C4-2B (cell line): ENCODE data around the gene C1RL.

Source experiments
- H3K27ac ChIP-seq: fragments of 450-650 bp; 2 replicates; pipeline ENCODE4 v1.5.1; 2017
- ZFX ChIP-seq: fragments of 450-650 bp; IDR thresholded peaks from 2 replicates; pipeline ENCODE4 v1.6.1; 2017
- TF ChIP-seq, protein P1 (sequence below): fragments of 450-650 bp; conservative IDR thresholded peaks from 2 replicates; pipeline ENCODE4 v1.5.1; 2017; ENCODE audit warnings: mild to moderate bottlenecking

The C1RL gene, protein sequence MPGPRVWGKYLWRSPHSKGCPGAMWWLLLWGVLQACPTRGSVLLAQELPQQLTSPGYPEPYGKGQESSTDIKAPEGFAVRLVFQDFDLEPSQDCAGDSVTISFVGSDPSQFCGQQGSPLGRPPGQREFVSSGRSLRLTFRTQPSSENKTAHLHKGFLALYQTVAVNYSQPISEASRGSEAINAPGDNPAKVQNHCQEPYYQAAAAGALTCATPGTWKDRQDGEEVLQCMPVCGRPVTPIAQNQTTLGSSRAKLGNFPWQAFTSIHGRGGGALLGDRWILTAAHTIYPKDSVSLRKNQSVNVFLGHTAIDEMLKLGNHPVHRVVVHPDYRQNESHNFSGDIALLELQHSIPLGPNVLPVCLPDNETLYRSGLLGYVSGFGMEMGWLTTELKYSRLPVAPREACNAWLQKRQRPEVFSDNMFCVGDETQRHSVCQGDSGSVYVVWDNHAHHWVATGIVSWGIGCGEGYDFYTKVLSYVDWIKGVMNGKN

DNA sequence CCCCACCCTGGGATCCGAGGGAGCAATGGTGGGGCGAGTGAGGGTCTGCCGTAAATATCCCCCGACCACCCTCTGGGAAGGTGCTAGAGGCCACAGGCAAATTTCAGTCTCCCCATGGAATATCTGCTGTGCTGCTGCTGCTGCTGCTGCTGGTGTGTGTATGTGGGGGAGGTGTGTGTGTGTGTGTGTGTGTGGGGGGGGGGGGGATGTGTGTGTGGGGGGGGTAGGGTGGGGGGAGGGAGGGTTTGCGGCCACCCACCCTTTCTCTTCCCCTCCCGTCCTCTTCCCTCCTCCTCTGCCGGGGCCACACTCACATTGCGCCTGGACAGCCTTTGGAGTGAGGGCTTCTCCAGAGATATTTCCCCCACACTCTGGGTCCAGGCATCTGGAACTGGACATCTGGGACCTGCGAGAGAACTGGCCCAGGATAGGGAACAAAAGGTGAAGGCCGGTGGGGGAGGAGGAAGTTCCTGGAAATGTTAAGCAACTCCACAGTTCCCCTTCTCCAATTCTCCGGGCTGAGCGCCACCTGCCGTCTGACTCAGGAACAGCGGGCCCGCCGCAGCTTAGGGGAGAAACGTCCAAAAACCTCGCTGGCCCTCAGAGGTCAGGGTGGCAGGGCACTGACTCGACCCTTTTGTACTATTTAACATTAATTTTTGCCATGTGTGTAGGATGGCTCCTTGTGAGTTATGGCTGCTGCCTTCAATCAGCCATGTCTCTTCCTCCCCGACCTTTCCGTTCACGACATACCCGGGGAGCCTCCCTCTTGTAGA, at the start of gene C1RL:
TSS of gene C1RL (minus strand) at position 419 of the 776 bp plus-strand sequence. CDS start at position 385, 34 bp downstream.
- peak within 1 kb of the TSS; percentile 77 for H3K27ac ChIP-seq
- no peak for TF ChIP-seq ZFX
- TF ChIP-seq, protein P1, sequence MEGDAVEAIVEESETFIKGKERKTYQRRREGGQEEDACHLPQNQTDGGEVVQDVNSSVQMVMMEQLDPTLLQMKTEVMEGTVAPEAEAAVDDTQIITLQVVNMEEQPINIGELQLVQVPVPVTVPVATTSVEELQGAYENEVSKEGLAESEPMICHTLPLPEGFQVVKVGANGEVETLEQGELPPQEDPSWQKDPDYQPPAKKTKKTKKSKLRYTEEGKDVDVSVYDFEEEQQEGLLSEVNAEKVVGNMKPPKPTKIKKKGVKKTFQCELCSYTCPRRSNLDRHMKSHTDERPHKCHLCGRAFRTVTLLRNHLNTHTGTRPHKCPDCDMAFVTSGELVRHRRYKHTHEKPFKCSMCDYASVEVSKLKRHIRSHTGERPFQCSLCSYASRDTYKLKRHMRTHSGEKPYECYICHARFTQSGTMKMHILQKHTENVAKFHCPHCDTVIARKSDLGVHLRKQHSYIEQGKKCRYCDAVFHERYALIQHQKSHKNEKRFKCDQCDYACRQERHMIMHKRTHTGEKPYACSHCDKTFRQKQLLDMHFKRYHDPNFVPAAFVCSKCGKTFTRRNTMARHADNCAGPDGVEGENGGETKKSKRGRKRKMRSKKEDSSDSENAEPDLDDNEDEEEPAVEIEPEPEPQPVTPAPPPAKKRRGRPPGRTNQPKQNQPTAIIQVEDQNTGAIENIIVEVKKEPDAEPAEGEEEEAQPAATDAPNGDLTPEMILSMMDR, result peak; percentile 98

DNA sequence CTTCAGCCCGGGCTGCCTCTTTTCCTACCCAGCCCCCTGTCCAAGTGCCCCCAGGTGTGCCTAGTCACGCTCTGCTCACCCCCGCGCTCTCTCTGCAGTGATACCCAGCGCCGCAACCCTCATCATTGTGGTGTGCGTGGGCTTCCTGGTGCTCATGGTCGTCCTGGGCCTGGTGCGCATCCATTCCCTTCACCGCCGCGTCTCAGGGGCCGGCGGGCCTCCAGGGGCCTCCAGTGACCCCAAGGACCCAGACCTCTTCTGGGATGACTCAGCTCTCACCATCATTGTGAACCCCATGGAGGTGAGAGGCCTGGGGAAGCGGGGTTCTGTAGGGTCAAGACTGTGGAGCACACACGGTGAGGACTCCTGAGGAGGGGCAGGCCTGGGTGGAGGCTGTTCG, 48.4 kb upstream of the C1RL start:
- TF ChIP-seq, protein P1, result no peak
- no peak for TF ChIP-seq ZFX
- H3K27ac ChIP-seq, result no peak overlapping the region

DNA sequence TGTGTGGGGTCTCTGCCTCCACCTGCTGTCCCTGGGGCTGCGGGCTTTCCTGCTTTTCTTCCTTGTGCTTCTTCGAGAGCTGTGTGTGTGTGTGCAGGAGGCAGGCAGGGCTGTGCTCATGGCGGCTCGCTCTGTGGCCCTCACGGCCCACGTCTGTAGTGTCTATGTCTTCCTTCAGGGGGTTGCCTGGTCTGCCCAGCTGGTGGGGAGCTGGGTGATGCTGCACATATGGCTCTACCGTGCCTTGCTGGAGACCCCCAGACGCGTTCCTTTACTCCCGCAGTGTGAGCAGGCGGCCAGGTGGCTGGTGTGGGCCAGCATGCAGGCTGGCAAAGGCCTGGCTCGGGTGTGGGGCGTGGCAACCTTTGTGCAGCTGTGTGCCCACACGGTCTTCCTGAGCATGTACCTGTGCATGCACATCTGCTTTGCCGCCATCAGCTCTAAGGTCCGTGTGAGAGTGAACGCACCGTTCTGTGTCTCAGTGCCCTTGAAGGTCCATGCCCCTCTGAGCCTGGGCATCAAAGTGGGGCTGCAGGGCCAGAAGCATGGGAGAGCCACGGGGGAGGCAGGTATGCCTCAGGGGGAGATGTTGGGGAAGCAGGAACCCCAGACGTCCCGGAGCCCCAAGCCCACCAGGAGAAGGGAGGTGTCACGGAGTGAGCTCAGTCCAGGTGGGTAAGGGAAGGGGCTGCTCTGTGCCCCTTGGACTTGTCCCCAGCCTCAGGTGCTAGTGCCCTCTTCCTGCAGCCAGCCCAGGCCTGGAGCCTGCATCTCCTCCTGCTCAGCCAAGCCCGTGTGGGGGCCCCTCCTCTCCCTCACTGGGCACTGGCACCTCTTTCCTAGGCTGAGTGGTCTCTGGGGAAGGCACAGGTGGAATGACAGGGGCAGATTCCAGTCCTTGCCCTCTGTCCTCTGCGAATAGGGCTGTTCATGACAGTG, 47.5 kb upstream of the C1RL start:
- TF ChIP-seq ZFX, result no peak
- TF ChIP-seq, protein P1, result no peak
- no peak overlapping the region for H3K27ac ChIP-seq

DNA sequence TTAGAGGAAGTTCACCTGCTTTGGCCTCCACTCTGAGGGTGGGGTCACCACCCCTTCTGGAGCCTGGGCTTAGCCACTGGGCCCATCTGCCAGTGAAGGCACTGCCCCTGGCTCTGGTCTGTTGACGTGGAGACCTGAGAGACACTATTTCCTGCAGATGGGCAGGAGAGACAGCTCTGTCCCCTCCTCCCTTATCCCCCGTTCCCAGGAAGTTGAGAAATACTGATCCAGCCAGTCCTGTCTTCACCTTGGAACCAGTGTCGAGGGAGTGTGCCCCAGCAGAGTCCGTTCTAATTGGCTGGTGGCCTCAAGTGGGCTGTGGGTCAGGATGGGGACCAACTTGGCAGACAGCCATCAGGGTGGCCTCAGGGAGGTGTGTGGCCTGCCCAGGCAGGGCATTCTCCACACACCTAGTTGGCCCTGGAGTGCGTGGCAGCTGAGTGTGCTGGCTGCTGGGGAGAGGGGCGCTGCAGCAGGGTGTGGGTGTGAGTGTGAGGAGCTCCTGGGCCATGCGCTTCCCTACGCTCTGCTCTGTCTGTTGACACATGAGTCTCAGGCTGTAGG, 46.5 kb upstream of the C1RL start:
- H3K27ac ChIP-seq, result no peak overlapping the region
- no peak for TF ChIP-seq ZFX
- TF ChIP-seq, protein P1, result no peak

DNA sequence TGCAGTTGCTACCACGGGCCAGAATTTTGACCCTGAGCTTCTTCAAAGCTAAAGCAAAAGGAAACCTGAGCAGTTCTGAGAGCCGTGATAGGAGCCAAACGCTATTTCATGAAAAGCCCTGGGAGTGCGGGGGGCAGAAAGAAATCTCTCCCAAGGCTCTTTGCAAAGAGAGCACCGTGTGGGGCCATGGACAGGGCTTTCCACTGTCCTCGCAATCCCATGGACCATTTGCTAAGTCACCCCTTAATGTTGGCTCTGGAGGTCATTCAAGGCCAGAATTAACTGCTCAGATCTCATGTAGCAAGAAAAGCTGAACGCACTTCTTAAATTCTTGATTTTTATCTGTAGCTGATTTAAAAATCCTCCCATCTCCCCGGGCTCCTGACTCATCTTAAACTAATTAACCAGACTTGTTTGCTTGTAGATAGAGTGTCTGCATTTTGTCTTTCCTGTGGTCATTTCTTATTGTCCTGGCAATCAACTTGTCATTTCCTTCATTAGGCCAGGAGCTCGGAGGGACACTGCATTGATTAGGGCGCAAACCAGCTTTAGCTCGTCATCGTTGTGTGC, 46.0 kb upstream of the C1RL start:
- H3K27ac ChIP-seq, result no peak overlapping the region

DNA sequence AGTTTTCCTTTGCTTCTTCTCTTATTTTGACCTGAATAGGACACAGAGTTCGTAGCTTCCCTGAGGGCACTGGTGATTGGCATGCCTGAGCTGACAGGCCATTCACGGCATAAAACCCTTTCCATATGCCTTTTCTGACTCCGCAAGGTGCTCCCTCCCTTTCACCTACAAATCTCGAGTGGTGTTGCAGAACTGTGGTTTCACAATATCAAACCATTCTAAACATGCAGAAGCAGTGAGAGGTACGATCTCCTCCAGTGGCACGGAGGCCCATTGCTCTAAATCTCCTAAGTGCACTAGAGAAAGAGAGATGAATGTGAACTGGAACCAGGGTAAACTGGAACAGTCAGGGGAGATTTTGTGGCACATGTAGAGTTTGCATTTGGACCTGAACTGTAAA, 45.0 kb upstream of the C1RL start:
- TF ChIP-seq, protein P1, result no peak
- TF ChIP-seq ZFX, result no peak
- no peak overlapping the region for H3K27ac ChIP-seq

More for the DNA sequence above, 46.0 kb upstream of the C1RL start:
- TF ChIP-seq, protein P1, result no peak
- TF ChIP-seq ZFX, result no peak
